NCI-H1930 (cell line): ENCODE results near the gene MSMP.

Source experiments
- DNase-seq, 2 experiments: peaks; one replicate each; lab custom pipeline; 2025; lab: John Stamatoyannopoulos, UW

Gene MSMP

GRCh38 chr9:35723426-35723825 lies 30.6 kb downstream of the MSMP start:
- no peak for DNase-seq

- DNase-seq, result no peak
These were observed 34.5 kb downstream of the MSMP start for GRCh38 chr9:35719546-35719945.

DNA sequence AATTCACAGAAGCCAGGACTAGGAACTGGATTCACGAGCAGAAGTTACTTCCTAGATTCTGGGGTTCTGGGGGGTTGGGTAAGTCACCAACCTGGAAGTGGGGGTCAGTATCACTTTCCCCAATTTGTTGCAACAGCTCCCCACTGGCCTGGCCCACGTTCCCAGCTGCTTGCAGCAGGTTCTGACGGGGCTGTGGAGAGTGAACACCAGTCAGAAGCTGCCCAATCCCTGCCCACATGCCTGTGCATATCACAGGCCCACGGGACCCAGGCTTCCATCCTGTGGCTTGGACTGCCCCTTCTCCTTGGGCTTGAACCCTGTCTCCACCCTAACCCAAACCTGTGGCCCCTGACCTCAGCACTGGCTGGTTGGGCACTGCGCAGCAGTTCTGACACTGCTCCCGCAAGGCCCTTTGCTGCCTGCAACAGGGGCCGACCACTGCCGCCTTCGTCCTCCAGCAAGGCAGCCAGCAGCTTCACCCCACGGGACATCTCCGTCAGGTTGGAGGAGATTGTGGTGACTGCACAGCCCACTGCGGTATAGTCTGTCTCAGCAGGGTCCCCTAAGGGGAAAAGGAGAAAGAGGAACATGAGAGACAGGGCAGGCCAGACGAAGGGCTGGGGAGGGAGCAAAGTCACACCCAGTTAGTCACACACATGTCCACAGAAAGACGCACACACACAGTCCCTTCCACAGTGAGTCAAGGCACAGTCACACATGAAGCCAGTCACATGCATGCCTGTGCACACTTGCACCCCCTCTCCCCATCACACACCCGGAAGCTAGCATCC lies 35.2 kb downstream of the MSMP start:
- no peak for DNase-seq

- DNase-seq, result no peak
These were observed 36.8 kb downstream of the MSMP start for GRCh38 chr9:35717132-35717870.

GRCh38 chr9:35716230-35716629 lies 37.8 kb downstream of the MSMP start:
- no peak for DNase-seq

GRCh38 chr9:35714579-35715252 lies 39.4 kb downstream of the MSMP start:
- DNase-seq, result no peak

GRCh38 chr9:35714123-35714522 lies 40.0 kb downstream of the MSMP start:
- no peak for DNase-seq

DNA sequence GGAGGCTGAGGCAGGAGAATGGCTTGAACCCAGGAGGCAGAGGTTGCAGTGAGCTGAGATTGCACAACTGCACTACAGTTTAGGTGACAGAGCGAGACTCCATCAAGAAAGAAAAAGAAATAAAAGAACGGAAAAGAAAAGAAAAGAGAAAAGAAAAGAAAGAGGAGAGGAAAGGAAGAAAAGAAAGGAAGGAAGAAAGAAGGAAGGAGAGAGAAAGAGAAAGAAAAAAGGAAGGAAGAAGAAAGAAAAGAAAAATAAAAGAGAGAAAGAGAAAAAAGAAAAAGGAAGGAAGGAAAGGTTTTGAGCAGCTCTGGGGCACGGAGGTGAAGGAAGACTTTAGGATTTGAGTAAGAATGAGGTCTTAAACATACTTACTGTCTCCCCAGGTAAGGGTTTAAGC lies 40.5 kb downstream of the MSMP start:
- DNase-seq, result no peak

- no peak for DNase-seq
These were observed 41.2 kb downstream of the MSMP start for GRCh38 chr9:35712762-35713400.

GRCh38 chr9:35711501-35712428 lies 42.3 kb downstream of the MSMP start:
- no peak for DNase-seq

DNA sequence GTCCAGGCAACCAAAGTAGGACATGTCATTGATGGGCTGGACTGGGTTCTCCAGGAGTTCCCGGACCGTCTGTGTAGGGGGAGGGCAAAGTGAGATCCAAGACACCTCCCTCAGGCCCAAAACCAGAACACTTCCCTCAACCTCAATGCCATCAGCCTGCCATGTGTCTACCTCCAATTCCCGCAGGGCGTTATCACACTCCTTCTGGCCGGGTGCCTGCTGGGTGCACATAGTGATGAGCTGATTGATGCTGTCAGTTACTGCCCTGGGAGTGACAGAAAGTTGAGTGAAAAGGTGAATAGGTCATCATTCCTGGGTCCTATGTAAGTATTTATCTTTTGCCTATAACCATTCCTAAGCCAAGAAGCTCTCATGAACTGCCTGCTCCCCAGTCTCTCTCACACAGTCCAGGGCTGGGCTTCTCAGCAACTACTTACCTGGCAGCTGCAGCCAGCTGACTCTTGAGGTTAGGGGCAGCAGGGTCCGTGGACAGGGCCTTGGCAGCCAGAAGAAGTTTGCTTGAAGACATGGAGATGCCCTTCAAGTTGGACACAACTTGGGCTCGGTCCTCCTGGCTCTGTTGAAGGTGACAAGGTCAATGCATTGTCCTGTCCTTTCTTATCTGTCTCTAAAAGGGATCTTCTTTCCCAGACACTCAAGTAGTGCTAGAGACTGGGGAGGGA lies 43.1 kb downstream of the MSMP start:
- no peak for DNase-seq

DNA sequence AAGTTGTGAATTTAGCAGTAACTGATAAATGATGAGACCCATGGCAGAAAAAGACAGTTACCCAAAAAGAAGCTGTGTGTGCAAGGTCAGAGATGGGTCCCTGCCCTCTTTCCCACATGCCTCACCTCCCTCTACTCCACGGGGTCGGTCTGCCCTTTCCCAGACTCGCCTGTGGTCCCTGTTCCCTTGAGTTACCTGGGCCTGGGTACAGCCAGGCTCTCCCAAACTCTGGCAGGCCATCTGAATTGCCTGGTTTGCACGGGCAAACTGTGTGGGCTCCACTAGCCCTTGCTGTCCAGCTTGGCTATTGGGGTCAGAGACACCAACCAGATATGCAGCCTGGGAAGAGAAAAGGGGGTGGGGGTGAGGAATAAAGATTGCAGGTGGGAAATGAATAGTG lies 45.9 kb downstream of the MSMP start:
- no peak for DNase-seq

- DNase-seq, result no peak
These were observed 47.1 kb downstream of the MSMP start for GRCh38 chr9:35706951-35707350.

DNA sequence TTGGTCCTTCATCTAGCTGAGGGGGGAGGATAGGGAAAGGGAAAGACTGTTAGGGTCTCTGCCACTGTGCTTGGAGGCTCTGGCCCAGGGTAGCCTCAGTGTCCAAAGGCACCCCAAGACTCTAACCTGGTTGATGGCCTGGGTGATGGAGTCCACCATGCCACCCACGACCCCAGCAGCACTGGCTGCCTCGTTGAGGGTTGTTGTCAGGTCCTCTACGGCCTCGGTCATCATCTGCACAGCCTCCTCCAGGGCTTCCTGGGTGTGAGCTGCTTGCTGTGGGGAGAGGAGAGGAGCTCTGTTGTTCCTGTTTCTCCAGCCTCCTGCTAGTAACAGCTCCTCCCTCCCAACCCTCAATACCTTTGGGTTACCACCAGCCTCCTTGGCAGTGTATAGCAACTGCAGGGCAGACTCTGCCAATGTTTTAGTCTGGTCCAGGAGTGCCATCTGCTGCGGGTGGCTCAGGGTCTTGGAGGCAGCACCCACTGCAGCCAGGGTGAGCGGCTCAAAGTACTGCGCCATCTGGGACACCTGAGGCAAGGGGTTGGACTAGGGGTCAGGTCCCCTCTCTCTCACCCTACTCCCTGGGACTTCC lies 48.1 kb downstream of the MSMP start:
- no peak for DNase-seq

DNA sequence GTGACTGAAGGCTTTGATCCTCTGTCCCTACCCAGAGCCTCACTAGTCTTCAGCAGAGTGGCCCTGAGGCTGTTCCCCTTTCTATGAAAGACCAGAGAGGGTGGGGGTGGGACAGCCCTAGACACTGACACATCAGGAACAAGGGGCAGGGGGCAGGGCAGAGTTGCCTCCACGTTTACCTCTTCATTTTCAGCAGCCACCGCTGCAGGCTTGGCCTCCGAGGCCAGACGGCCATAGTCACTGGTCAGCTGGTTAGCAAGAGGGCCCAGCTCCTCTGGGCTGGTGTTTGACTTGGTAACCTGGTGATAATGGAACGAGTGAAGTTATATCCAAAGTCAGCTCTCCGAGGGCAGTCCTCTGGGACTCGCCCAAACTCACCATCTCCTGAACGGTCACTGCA lies 48.7 kb downstream of the MSMP start:
- no peak for DNase-seq

DNA sequence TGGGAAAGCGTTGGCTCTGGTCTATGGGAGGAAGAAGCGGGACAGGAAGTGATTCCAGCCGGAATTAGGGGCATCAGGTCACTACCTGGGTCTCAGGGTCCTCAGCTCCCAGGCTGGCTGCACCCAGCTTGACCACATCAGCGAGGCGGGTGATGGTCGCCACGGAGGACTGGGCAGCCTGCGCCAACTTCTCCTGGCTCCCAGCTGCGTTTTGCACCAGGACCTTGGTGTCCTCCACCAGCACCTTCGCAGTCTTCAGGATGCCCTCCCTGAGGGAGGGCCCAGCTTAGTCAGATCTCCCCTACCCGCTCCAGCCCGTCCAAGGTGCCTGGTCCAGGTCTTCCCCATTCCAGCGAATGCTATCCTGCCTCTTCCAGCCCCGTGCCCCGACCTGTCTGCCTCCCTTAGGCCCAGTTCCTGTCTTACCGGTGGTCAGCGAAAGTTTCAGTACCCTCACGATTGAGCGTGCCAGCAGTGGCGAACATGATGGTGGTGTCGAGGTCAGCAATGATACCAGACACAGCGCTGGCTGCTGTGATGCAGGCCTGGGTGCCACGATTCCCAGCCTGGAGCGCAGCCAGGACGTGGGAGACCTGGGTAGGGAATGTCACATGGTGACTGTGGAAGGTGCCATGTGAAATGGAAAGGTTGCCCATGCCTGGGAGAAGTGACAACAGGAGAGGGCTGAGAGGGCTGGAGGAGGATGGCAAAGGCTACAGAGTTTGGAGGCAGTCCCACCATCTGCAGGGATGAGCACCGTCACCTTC lies 50.0 kb downstream of the MSMP start:
- DNase-seq, result no peak
